Glomerular visceral epithelial cell (primary cell): ENCODE data around the gene ARHGAP33.
"Not testable (repeated sequence)": the region's sequence is repeated elsewhere in the genome, so short reads cannot be mapped to it uniquely, and the experiment has no call there.

Experiments used
- DNase-seq: peaks from one replicate; pipeline ENCODE4 v3.0.0-alpha.2; 2016; ENCODE audit errors: extremely low spot score

Gene ARHGAP33

DNA sequence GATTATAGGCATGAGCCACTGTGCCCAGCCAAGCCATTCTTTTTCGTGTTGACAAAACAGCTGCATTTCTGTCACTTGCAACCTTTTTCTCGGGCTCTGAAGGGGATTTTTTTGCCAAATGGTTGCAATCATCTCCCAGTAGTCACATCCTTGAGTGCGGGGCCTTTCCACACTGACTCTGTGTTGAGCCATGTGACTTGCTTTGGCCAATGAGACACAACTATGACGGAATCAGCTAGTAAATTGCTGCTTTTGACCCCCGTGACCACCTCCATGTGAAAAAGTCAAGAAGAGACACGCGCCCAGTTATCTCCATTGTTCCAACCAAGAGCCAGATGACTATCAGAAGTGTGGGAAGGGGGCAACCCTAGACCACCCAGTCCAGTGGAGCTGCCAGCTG, 58.6 kb downstream of the ARHGAP33 start:
- no peak for DNase-seq

DNA sequence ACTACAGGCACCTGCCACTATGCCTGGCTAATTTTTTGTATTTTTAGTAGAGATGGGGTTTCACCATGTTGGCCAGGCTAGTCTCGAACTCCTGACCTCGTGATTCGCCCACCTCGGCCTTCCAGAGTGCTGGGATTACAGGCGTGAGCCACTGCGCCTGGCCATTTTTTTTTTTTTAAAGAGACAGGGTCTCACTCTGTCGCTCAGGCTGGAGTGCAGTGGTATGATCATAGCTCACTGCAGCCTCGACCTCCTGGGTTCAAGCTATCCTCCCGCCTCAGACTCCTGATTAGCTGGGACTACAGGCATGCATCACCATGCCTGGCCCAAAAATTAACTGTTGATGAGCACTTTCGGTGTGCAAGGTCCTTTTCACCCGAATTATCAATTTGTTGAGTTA, 60.7 kb downstream of the ARHGAP33 start:
- DNase-seq: not testable (repeated sequence)
